GM19043 (cell line): Measurements from ENCODE around the gene SLC6A5.
A peak's percentile ranks its signal among the peaks of the same experiment; 100 is the strongest.

Source experiments
- ATAC-seq: cut with Tn5 transposase; IDR thresholded peaks from one replicate; pipeline ENCODE4 v1.9.1; 2021; ENCODE audit warnings: low read depth; ENCODE audit not compliant: unreplicated experiment

SLC6A5 gene

GRCh38 chr11:20596205-20597153 lies 2.9 kb upstream of the SLC6A5 start:
- no peak for ATAC-seq

DNA sequence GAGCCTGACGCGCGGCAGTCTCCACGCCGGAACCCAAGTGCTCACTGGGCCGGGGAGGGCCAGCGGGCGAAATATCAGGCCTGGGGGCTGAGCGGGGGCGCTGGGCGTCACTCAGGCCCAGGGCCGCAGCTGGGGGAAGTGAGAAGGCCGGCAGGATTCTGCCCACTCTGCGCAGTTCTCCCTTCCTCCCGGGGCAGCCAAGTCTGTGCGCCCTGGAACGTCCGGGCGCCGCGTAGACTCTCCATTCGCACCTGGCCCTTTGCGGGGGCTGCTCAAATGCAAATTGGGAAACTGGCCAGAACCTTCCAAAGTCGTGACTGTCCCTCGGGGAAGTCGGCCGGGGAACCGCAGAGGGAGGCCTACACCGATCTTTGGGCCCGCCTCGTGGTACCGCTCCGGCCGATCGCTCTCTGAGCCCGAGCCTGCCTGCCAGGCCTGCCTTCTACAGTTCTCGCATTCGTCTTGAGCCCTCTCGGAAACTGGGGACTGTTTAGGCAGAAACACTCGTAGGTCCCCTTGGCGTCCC lies 2.2 kb upstream of the SLC6A5 start:
- no peak for ATAC-seq

DNA sequence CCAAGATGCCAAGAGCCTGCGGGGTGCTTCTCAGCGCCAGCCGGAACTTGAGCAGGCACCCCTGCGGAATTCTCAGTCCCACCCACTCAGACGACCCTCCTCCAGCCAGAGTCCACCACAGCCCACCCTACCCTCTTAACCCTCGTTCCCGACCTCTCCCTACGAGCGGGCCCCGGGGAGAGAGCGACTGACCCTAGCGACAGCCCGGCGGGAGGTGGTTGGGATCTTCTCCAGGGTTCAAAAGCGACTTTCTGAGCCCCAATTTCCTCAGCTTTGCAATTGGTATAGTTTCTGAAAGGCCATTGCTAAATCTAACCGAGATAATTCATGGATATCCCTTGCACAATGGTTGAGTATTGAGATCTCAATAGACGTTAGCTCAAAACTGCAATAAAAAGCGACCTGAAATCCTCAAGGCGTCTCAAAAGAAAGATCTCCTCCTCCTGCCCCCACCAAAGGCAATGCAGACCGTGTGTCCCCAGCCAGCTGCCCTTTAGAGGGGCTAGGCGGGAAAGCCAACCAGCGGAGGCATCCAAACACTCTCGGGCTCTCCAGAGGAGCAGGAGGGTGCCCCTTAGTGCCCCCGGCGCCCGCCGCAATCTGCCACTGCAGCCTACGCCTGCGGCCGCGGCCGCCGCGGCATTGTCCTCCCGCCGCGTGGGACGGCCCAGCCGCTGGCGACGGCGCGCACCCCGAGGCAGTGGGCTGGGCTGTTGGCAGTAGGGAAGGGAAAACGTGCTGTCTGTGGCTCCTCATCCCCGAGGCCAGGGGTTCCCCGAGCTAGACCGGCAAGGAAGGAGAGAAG lies 1.5 kb upstream of the SLC6A5 start:
- ATAC-seq = no peak

- no peak for ATAC-seq
Measured at GRCh38 chr11:20598492-20598891, 916 bp upstream of the SLC6A5 start.

- no peak for ATAC-seq
Measured at GRCh38 chr11:20600020-20600346, 575 bp downstream of the SLC6A5 start.

- ATAC-seq = no peak
Measured at GRCh38 chr11:20600551-20600950, 1.1 kb downstream of the SLC6A5 start.

- no peak for ATAC-seq
Measured at GRCh38 chr11:20601221-20601914, 2.0 kb downstream of the SLC6A5 start.

GRCh38 chr11:20604295-20604803 lies 4.9 kb downstream of the SLC6A5 start:
- no peak for ATAC-seq

GRCh38 chr11:20604864-20605601 lies 5.6 kb downstream of the SLC6A5 start:
- no peak for ATAC-seq

DNA sequence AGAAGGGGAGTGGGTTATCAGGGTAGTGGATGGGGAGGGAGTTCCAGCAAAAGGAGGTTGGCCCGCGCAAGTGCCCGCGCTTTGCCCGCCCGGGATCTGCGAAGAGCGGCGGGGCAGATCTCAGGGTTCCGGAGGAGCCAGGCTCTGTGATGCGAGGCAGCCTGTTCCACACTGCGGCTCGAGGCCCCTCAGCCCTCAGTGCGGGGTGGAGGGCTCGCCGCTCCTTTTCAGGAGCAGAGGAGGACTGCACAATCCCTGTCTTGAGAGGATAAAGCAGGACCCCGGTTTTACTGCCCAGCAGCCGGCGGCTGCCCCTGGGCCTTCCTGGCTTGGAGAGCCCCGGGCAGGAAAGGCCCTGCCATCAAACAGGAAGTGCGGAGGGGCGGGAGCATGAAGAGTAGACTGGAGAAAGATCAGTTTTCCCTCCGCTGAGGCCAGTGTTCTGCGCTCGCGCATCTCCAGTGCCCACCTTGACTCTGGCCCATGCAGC lies 6.2 kb downstream of the SLC6A5 start:
- ATAC-seq = no peak

- no peak for ATAC-seq
Measured at GRCh38 chr11:20608934-20609333, 9.5 kb downstream of the SLC6A5 start.

- peak; percentile 97 for ATAC-seq
Measured at GRCh38 chr11:20609727-20610707, 10.6 kb downstream of the SLC6A5 start.

GRCh38 chr11:20610825-20611224 lies 11.4 kb downstream of the SLC6A5 start:
- no peak for ATAC-seq

DNA sequence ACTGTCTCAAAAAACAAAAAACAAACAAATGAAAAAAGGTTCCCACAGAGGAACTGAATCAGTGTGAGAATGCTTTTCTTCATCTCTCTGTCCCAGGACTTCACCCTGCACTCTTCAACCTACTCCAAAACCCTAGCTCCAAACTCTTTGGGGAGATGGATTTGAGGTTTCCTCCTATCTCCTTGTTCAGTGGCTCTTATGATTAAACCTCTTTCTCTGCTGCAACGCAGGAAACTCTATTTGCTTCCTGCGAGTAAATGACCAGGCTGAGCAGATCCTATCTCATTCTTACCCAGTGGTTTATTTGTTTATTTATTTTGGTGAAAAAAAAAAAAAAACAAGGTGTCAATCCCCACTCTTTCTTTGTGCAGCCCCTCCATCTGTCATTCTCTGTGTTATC lies 12.0 kb downstream of the SLC6A5 start:
- no peak for ATAC-seq

GRCh38 chr11:20611892-20612291 lies 12.5 kb downstream of the SLC6A5 start:
- ATAC-seq = no peak

GRCh38 chr11:20612416-20612815 lies 13.0 kb downstream of the SLC6A5 start:
- no peak for ATAC-seq

DNA sequence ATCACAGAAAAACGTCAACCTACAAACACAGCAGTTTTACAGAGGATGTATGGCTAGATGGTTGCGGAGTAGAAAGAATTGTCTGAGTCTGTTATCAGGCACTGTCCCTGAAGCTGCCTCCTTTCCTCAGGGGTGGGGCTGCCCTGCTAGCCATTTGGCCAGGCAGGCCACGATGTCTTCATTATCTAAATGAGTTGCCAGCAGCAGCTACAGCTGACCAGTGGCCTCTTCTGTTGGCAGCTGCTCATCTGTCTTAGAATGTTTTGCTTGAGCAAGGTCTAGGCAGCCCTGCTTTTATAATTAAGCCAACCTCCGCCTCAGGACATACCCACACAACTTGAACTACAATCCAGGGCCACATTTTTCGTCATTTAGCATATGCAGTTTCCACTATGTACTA lies 17.5 kb downstream of the SLC6A5 start:
- ATAC-seq = no peak

DNA sequence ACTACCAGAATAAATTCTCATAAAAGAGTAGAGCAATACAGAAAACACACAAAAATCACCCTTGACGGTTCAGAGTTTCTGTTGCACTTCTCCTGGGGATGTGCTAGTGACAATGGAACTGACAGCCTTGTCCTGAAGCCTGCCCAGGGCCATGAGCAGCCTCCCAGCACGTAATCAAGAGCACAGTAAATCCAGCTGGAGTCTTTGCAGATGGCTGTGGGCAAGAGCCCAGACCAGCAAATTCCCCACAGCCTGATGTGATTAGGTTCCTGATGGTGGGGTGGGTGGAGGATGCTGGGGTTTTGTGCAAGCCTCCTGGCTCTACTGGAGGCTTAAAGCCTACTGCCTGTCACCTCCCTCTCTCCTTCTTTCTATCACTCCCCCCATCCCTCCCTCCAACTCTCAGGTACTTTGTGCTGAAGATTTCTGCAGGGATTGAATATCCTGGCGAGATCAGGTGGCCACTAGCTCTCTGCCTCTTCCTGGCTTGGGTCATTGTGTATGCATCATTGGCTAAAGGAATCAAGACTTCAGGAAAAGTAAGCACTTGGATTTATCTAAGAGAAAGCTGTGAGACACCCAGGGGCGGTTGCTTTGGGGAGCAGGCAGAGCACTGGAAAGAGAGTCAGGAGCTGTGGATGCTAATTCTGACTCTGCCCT lies 18.1 kb downstream of the SLC6A5 start:
- ATAC-seq = no peak
